H9 (cell line): ENCODE data around the gene DLX6. TPM values are rescaled to one million over a fixed set of nuclear protein-coding genes. Genes with fewer than 3 reads are reported as not detected.

ENCODE experiments used
- DNase-seq: peaks from one replicate; pipeline ENCODE4 v3.0.0-alpha.2; 2017
- H2AFZ ChIP-seq: one replicate; pipeline ENCODE4 v1.6.1; 2013; ENCODE audit warnings: mild to moderate bottlenecking, low read length, control low read depth, moderate library complexity
- H2AK5ac ChIP-seq: 2 replicates; pipeline ENCODE4 v1.6.1; 2013; ENCODE audit warnings: low read length, control low read depth, mixed read lengths; ENCODE audit not compliant: insufficient read length
- H2BK120ac ChIP-seq: one replicate; pipeline ENCODE4 v1.6.1; 2013; ENCODE audit warnings: low read depth, mild to moderate bottlenecking, low read length, control low read depth, inconsistent platforms; ENCODE audit not compliant: poor library complexity, severe bottlenecking
- H2BK12ac ChIP-seq: 2 replicates; pipeline ENCODE4 v1.6.1; 2013; ENCODE audit warnings: low read length, control low read depth, mixed read lengths, low read depth; ENCODE audit not compliant: insufficient read length
- H2BK15ac ChIP-seq: 2 replicates; pipeline ENCODE4 v1.6.1; 2013; ENCODE audit warnings: low read depth, low read length, control low read depth
- H2BK20ac ChIP-seq: one replicate; pipeline ENCODE4 v1.6.1; 2013; ENCODE audit warnings: low read depth, mild to moderate bottlenecking, low read length, control low read depth, inconsistent platforms; ENCODE audit not compliant: poor library complexity, severe bottlenecking
- H2BK5ac ChIP-seq: 2 replicates; pipeline ENCODE4 v1.6.1; 2013; ENCODE audit warnings: low read length, control low read depth, mixed read lengths; ENCODE audit not compliant: insufficient read length
- H3K14ac ChIP-seq: 2 replicates; pipeline ENCODE4 v1.6.1; 2013; ENCODE audit warnings: low read length, control low read depth; ENCODE audit not compliant: insufficient read depth
- H3K18ac ChIP-seq: 2 replicates; pipeline ENCODE4 v1.6.1; 2013; ENCODE audit warnings: low read depth, mild to moderate bottlenecking, mixed read lengths, low read length, control low read depth; ENCODE audit not compliant: insufficient read length
- H3K23ac ChIP-seq: 2 replicates; pipeline ENCODE4 v1.6.1; 2013; ENCODE audit warnings: low read length, control low read depth, mixed read lengths, low read depth; ENCODE audit not compliant: insufficient read length
- H3K23me2 ChIP-seq: 2 replicates; pipeline ENCODE4 v1.6.1; 2013; ENCODE audit warnings: low read depth, mild to moderate bottlenecking, mixed read lengths, low read length, control low read depth; ENCODE audit not compliant: insufficient read length, poor library complexity, severe bottlenecking
- H3K27ac ChIP-seq: 2 replicates; pipeline ENCODE4 v1.5.1; 2013; ENCODE audit warnings: low read length, control low read depth, mixed read lengths, low read depth; ENCODE audit not compliant: insufficient read length
- H3K27me3 ChIP-seq: 2 replicates; pipeline ENCODE4 v1.6.1; 2013; ENCODE audit warnings: low read length, control low read depth, inconsistent platforms; ENCODE audit not compliant: insufficient read depth
- H3K4ac ChIP-seq: 2 replicates; pipeline ENCODE4 v1.6.1; 2013; ENCODE audit warnings: low read depth, mild to moderate bottlenecking, control low read depth, inconsistent platforms, low read length, moderate library complexity
- H3K4me1 ChIP-seq: 2 replicates; pipeline ENCODE4 v1.6.1; 2013; ENCODE audit warnings: low read length, control low read depth, inconsistent platforms; ENCODE audit not compliant: insufficient read depth
- H3K4me2 ChIP-seq: 2 replicates; pipeline ENCODE4 v1.6.1; 2013; ENCODE audit warnings: low read length, control low read depth, mixed read lengths; ENCODE audit not compliant: insufficient read length, insufficient read depth
- H3K56ac ChIP-seq: 2 replicates; pipeline ENCODE4 v1.6.1; 2013; ENCODE audit warnings: low read depth, mild to moderate bottlenecking, mixed read lengths, low read length, control low read depth; ENCODE audit not compliant: insufficient read length
- H3K79me1 ChIP-seq: 2 replicates; pipeline ENCODE4 v1.6.1; 2013; ENCODE audit warnings: low read depth, mild to moderate bottlenecking, moderate library complexity, low read length, control low read depth, inconsistent platforms; ENCODE audit not compliant: insufficient read depth, poor library complexity, severe bottlenecking
- H3K79me2 ChIP-seq: 2 replicates; pipeline ENCODE4 v1.6.1; 2013; ENCODE audit warnings: low read length, control low read depth, inconsistent platforms; ENCODE audit not compliant: insufficient read depth
- H3K9ac ChIP-seq: 2 replicates; pipeline ENCODE4 v1.6.1; 2013; ENCODE audit warnings: low read length, control low read depth, mixed read lengths; ENCODE audit not compliant: insufficient read length; ENCODE audit errors: extremely low read depth
- H3K9me3 ChIP-seq: one replicate; pipeline ENCODE4 v1.6.1; 2013; ENCODE audit warnings: low read depth, low read length, inconsistent platforms; ENCODE audit not compliant: control insufficient read depth
- H3T11ph ChIP-seq: one replicate; pipeline ENCODE4 v1.6.1; 2013; ENCODE audit warnings: mild to moderate bottlenecking, low read length, control low read depth, inconsistent platforms
- H4K20me1 ChIP-seq: one replicate; pipeline ENCODE4 v1.6.1; 2013; ENCODE audit not compliant: control insufficient read depth, insufficient read length, insufficient read depth
- H4K5ac ChIP-seq: 2 replicates; pipeline ENCODE4 v1.6.1; 2013; ENCODE audit warnings: low read depth, mild to moderate bottlenecking, mixed read lengths, low read length, control low read depth; ENCODE audit not compliant: insufficient read length
- H4K8ac ChIP-seq: replicated peaks from 2 replicates; pipeline ENCODE4 v1.6.1; 2013; ENCODE audit warnings: low read length, control low read depth, mixed read lengths, low read depth; ENCODE audit not compliant: insufficient read length
- H4K91ac ChIP-seq: 2 replicates; pipeline ENCODE4 v1.6.1; 2013; ENCODE audit warnings: low read depth, mild to moderate bottlenecking, moderate library complexity, mixed read lengths, low read length, control low read depth; ENCODE audit not compliant: insufficient read length
- H3K27ac Mint-ChIP-seq, 3 experiments: 2 replicates in 2 of 3; 3 replicates in 1 of 3; pipeline ENCODE4 v1.8.0; 2020 to 2021; ENCODE audit warnings: mixed read lengths in 3 of 3, mild to moderate bottlenecking in 1 of 3, moderate library complexity in 1 of 3
- H3K27me3 Mint-ChIP-seq: 2 replicates; pipeline ENCODE4 v1.8.0; 2021; ENCODE audit warnings: low read depth, mild to moderate bottlenecking, moderate library complexity, mixed read lengths
- H3K36me3 Mint-ChIP-seq, 3 experiments: 2 replicates in 2 of 3; 3 replicates in 1 of 3; pipeline ENCODE4 v1.8.0; 2020 to 2021; ENCODE audit warnings: low read depth in 3 of 3, mixed read lengths in 3 of 3; ENCODE audit not compliant: insufficient read depth in 1 of 3
- H3K4me1 Mint-ChIP-seq, 2 experiments: 2 replicates each; pipeline ENCODE4 v1.8.0; 2020; ENCODE audit warnings: mixed read lengths in 2 of 2
- H3K4me3 Mint-ChIP-seq, 2 experiments: 2 replicates in 1 of 2; 3 replicates in 1 of 2; pipeline ENCODE4 v1.8.0; 2020 to 2021; ENCODE audit warnings: mild to moderate bottlenecking in 2 of 2, mixed read lengths in 2 of 2, moderate library complexity in 1 of 2
- H3K9me3 Mint-ChIP-seq, 2 experiments: 2 replicates in 1 of 2; 3 replicates in 1 of 2; pipeline ENCODE4 v1.8.0; 2020; ENCODE audit warnings: mild to moderate bottlenecking in 2 of 2, mixed read lengths in 2 of 2, moderate library complexity in 1 of 2
- WGBS: extraction: QIAGEN DNeasy Blood & Tissue Kit; methylation state at CpG from one replicate; pipeline ENCODE4 v1.1.7; 2013; ENCODE audit warnings: missing lambda C conversion rate, low lambda C conversion rate, mixed read lengths; ENCODE audit not compliant: insufficient read length; ENCODE audit errors: extremely low coverage; 5-methylcytosine and 5-hydroxymethylcytosine counted together
- total RNA-seq: library from RNA; stranded (reverse); gene quantifications from 2 replicates; pipeline ENCODE4 v1.2.1, GENCODE V29; 2021
- TF ChIP-seq, protein P1 (sequence below): fragments of 200-600 bp; sonication (generic); conservative IDR thresholded peaks from 3 replicates; pipeline ENCODE4 v1.8.0; 2021; ENCODE audit warnings: antibody characterized with exemption, mild to moderate bottlenecking

Gene DLX6
- total RNA-seq, 1 experiment from 2014 or later = 0.24 TPM

DNA sequence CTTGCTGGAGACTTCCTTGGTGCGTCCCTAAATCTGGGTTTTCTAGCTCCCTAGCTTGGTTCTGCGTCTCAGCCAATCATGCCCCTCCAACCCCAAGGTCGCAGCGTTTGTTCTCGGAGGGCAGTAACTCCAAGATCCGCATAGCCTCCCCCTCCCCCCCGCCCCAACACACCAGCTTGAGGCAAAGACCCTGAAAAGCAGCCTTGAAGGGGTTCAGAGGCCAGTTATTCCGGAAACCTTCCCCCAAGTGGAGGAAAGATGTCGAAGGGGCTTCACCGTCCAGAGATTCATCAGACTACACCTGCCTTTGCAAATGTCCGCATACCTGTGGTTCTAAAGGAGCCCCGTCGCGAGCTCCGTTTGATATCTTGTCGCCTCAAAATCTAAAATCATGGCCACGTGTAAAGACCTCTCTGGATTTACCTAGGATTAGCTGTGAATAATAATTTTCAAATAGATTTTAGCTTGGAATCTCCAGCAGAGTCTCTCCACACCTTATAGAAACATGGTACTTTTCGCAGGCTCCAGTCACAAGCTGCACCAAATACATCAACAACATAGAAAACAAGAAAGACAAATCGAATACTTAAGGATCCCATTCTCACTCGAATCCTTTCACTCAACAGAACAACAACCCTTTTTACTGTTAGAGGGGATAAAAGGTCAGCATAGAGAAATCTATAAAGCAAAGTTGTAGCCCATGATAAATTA, 7.9 kb downstream of the DLX6 start:
- Histone ChIP-seq H3K79me2 (no peaks in the 10 kb centered on the region), H3K4me2 (no peak overlapping the region), H3K9ac (no peak overlapping the region), H2AK5ac (no peak overlapping the region), H3K79me1 (no peaks in the 10 kb centered on the region), H3K23ac (no peak overlapping the region), H3K9me3 (no peaks in the 10 kb centered on the region), H4K5ac (no peak overlapping the region), H3K56ac (no peak overlapping the region), H3K14ac (no peak overlapping the region), H2BK20ac (no peak overlapping the region), H3K4ac (no peak overlapping the region), H4K20me1 (peaks cover 3% of the 10 kb centered on the region), H4K91ac (no peak overlapping the region), H3K27ac (no peak overlapping the region), H2BK15ac (no peak overlapping the region), H2BK12ac (no peak overlapping the region), H2BK5ac (no peak overlapping the region), H3K27me3 (peaks cover 98% of the 10 kb centered on the region), H3T11ph (no peak overlapping the region), H3K23me2 (peaks cover 5% of the 10 kb centered on the region), H2BK120ac (no peak overlapping the region), H3K18ac (no peak overlapping the region), H2AFZ (no peak overlapping the region), H3K4me1 (no peaks in the 10 kb centered on the region), H4K8ac (no peak overlapping the region)
- H3K27me3 Mint-ChIP-seq = peaks cover 100% of the 10 kb centered on the region
- TF ChIP-seq, protein P1, sequence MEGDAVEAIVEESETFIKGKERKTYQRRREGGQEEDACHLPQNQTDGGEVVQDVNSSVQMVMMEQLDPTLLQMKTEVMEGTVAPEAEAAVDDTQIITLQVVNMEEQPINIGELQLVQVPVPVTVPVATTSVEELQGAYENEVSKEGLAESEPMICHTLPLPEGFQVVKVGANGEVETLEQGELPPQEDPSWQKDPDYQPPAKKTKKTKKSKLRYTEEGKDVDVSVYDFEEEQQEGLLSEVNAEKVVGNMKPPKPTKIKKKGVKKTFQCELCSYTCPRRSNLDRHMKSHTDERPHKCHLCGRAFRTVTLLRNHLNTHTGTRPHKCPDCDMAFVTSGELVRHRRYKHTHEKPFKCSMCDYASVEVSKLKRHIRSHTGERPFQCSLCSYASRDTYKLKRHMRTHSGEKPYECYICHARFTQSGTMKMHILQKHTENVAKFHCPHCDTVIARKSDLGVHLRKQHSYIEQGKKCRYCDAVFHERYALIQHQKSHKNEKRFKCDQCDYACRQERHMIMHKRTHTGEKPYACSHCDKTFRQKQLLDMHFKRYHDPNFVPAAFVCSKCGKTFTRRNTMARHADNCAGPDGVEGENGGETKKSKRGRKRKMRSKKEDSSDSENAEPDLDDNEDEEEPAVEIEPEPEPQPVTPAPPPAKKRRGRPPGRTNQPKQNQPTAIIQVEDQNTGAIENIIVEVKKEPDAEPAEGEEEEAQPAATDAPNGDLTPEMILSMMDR = no peak
- H3K4me3 Mint-ChIP-seq = peak overlapping the region in 1 of 2 experiments; percentile 28; a peak in 1 of 5 replicates
- no CpG with 5 or more reads among the region's 20 CpGs for WGBS
- no peaks in the 10 kb centered on the region for H3K36me3 Mint-ChIP-seq
- H3K27ac Mint-ChIP-seq = no peak overlapping the region
- peak; percentile 59 for DNase-seq
- peaks cover 17 to 50% of the 10 kb centered on the region in 2 experiments for H3K4me1 Mint-ChIP-seq
- peaks cover 6 to 15% of the 10 kb centered on the region in 2 experiments for H3K9me3 Mint-ChIP-seq
